GM18508 (cell line): ENCODE data around the gene TNK2.

ENCODE experiments used
- ATAC-seq: cut with Tn5 transposase; IDR thresholded peaks from one replicate; pipeline ENCODE4 v1.9.1; 2021; ENCODE audit warnings: moderate number of reproducible peaks; ENCODE audit not compliant: insufficient read depth, unreplicated experiment

The TNK2 gene

GRCh38 chr3:195886181-195887141, 21.9 kb downstream of the TNK2 start:
- no peak for ATAC-seq

GRCh38 chr3:195885036-195885891, 23.1 kb downstream of the TNK2 start:
- no peak for ATAC-seq

- no peak for ATAC-seq
Observed at GRCh38 chr3:195884691-195885035, 23.7 kb downstream of the TNK2 start.

GRCh38 chr3:195883801-195884200, 24.6 kb downstream of the TNK2 start:
- ATAC-seq = no peak

GRCh38 chr3:195883160-195883559, 25.2 kb downstream of the TNK2 start:
- no peak for ATAC-seq

GRCh38 chr3:195882002-195882441, 26.3 kb downstream of the TNK2 start:
- ATAC-seq = no peak

GRCh38 chr3:195881276-195881988, 26.9 kb downstream of the TNK2 start:
- ATAC-seq = no peak

- ATAC-seq = no peak
Observed at GRCh38 chr3:195880037-195880431, 28.3 kb downstream of the TNK2 start.

GRCh38 chr3:195879416-195880036, 28.8 kb downstream of the TNK2 start:
- ATAC-seq = no peak

GRCh38 chr3:195878424-195879274, 29.7 kb downstream of the TNK2 start:
- ATAC-seq = no peak

GRCh38 chr3:195877767-195878423, 30.5 kb downstream of the TNK2 start:
- no peak for ATAC-seq

GRCh38 chr3:195877136-195877715, 31.1 kb downstream of the TNK2 start:
- ATAC-seq = no peak

- ATAC-seq = no peak
Observed at GRCh38 chr3:195876297-195877064, 31.9 kb downstream of the TNK2 start.

- ATAC-seq = no peak
Observed at GRCh38 chr3:195875482-195876236, 32.7 kb downstream of the TNK2 start.

- no peak for ATAC-seq
Observed at GRCh38 chr3:195873971-195874370, 34.4 kb downstream of the TNK2 start.

- no peak for ATAC-seq
Observed at GRCh38 chr3:195873281-195873887, 35.0 kb downstream of the TNK2 start.

- no peak for ATAC-seq
Observed at GRCh38 chr3:195872800-195873199, 35.6 kb downstream of the TNK2 start.
